DMS153 treated with DMSO at 0.1 percent for 48 hours (cell line): ENCODE measurements around the gene CSE1L.
"Not testable (repeated sequence)": the region's sequence is repeated elsewhere in the genome, so short reads cannot be mapped to it uniquely, and the experiment has no call there.

Experiments used
- DNase-seq: peaks from one replicate; lab custom pipeline; 2025; ENCODE audit not compliant: unreplicated experiment; lab: John Stamatoyannopoulos, UW

The CSE1L gene

DNA sequence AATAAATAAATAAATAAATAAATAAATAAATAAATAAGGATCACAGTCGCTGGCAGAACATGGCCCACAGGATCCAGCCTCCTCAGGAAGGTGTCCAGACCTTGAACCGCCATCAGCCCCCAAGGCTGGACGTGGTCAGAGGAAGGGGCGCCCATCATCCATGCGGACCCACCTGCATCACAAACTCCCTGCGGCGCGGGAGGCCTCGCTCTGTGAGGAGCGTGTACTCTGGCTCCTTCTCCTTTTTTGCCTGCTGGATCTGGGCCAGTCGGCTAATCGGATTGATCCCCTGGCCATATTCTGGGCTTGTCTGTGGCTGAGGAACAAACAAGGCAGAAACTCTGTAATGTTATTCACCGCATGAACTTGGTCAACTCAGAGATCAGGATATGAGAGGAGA, 76.8 kb downstream of the CSE1L start:
- no peak for DNase-seq

DNA sequence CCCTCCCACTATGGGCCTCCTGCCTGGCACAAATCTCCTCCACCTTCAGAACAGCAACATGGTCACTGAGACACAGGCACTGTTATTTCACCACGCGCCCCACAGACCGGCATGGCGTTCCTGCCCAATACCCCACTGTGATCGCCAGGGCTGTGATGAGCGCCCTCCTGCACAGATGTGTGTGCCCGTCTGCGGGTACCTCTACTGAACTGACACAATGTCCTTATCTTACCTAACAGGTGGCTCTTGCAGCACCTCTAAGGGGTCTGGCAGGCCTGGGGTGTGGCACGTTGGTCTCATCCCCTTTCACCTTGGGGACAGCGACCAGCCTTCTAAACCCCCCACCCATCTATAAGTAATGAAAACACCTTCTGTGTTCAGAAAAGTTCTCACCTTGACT, 77.9 kb downstream of the CSE1L start:
- DNase-seq, result no peak

DNA sequence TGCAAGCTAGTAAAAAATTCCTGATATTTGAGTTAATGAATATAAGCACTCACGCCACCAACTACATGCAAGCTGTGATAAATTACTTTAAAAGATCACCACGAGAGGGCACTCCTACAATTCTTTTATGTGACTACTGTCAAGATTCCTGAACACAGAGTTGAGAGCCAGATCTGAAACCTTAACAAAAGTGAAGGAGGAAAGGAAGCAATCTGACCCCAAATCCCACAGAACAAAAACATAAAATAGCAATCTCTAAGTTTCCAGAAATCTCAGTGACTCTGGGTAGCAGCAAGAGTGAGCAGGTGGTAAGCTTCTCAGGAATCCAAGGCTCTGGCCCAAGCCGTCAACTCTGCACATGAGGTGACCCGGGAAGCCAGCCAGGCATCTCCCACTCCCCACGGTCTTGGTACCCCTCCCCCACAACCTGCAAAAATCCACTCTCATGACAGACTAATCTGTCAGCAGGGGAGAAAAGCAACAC, 86.9 kb downstream of the CSE1L start:
- DNase-seq, result peak; percentile 8

DNA sequence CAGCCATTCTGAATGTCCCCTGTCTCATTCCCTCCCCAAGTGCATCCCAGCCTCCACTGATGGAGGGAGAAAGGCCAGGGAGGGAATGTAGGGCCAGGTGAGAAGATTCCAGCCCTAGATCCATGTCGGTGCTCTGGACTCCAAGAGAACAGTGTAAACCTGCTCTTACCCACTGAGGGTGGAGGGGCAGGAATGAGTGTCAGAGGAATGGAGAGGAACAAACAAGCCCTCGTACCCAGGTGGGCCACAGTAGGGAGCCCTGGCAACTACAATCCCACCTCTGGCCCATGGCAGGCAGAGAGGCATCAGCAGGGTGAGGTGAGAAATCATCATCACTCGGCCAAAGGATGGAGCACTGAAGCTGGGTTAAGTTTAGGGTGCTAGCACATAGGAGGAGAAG, 87.5 kb downstream of the CSE1L start:
- DNase-seq, result no peak

DNA sequence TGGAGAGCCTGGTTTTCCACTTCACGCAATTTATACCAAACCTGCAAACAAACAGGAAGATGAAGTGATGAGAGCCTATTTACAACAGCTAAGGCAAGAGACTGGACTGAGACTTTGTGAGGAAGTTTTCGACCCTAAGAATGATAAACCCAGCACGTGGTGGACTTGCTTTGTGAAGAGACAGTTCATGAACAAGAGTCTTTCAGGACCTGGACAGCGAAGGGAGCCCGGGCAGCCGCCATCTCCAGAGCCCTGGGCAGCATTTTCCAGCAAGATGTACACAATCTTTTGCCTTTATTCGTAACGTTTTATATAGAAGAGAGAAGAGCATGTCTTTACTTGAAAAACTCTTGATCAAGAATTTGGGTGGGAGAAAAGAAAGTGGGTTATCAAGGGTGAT, 88.7 kb downstream of the CSE1L start:
- DNase-seq, result not testable (repeated sequence)

DNA sequence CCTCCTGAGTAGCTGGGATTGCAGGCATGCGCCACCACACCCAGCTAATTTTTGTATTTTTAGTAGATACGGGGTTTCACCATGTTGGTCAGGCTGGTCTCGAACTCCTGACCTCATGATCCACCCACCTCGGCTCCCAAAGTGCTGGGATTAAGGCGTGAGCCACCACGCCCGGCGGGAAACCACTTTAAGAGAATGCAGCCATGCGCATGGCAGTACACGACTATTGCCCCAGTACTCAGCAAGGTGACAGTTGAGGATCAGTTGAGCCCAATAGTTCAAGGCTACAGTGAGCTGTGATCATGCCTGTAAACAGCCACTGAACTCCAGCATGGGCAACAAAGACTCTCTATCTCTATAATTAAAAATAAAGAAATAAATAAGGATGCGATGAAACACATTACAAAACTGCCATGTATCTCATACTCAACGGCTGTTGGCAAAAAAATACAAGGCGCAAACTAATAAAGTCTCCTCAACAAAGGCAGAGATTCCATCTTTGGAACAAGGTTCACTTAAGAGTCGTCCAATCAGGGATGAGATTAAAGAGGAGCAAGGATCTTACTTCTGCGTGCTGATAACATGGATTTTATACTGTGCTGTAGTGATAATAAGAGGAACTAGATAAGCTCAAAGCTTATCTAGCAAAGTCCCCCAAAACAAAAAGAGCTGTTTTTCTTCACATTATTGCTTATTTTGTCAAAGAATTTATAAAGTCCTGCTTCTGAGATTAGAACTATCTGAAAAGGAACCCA, 90.9 kb downstream of the CSE1L start:
- DNase-seq, result no peak

DNA sequence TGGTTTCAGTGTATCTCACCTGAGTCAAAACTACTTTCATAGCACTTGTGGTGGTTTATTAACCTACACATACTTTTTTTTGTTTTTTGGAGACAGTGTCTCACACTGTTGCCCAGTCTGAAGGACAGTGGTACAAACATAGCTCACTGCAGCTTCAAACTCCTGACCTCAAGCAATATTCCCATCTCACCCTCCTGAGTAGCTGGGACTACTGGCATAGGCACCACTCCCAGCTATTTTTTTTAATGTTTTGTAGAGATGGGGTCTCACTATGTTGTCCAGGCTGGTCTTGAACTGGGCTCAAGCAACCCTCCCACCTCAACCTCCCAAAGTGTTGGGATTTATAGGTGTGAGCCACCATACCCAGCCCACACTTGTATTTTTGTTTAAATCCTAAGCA, 92.3 kb downstream of the CSE1L start:
- no peak for DNase-seq

DNA sequence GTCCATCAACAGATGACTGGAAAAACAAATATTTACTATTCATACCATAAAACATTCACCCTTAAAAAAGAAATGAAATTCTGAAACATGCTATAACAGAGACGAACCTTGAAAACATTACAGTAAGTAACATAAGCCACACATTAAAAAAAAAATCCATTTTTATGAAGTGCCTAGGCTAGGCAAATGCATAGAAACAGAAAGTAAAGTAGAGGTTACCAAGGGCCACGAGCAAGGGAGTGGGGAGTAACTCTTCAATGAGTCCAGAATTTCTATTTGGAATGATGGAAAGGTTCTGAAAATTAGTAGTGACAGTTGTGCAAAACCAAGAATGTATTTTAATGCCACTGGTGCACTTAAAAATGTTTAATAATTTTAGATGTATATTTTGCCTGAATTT, 94.3 kb downstream of the CSE1L start:
- no peak for DNase-seq

DNA sequence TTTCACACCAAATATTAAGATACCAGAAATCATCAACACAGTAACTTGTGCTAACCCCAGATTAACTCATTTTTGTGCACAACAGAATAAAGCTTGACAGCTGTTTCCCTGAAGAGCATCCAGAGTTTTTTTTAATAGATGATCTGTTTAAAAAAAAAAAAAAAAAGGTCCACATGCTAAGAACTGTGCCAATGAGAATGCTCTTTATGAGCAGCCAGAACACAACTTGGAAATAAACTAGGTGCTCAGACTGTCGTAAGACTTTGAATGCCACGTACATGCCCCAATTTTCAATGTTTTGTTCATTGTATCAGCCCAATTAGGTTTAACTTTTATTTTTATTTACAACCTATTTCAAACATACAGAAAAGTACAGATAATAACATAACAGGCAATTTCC, 94.7 kb downstream of the CSE1L start:
- DNase-seq, result no peak
